Measurements from ENCODE around the gene PEX7.
"Not testable (repeated sequence)": the region's sequence is repeated elsewhere in the genome, so short reads cannot be mapped to it uniquely, and the experiment has no call there.

PEX7 gene

DNA sequence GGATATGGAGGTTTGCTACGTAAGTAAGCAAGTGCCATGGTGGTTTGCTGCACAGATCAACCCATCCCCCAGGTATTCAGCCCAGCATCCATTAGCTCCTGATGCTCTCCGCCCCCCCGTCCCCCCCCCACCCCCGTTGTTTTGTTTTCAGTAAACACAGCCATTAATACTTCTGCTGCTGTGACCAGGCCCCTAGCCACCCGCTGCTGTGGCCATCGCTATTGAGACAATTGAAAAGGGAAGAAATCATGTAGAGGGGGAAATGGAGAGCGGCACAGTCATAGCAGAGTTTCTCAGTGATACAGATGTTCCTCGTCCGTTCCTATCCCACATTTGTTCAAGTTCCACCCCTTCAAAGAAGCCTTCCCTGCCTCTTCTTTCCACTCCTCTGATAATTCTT, 124.6 kb downstream of the PEX7 start:
- H3K36me3 Mint-ChIP-seq (ENCODE audit: low read depth): no peaks in the 10 kb centered on the region
- H3K9me3 Mint-ChIP-seq: no peaks in the 10 kb centered on the region
- no peak overlapping the region for H3K4me3 Mint-ChIP-seq
- H3K27ac Mint-ChIP-seq: no peak overlapping the region
- intact Hi-C loops (cut with micrococcal nuclease): no loop called here
- H3K4me1 Mint-ChIP-seq (ENCODE audit: low read depth): no peaks in the 10 kb centered on the region
- H3K27me3 Mint-ChIP-seq: no peaks in the 10 kb centered on the region

DNA sequence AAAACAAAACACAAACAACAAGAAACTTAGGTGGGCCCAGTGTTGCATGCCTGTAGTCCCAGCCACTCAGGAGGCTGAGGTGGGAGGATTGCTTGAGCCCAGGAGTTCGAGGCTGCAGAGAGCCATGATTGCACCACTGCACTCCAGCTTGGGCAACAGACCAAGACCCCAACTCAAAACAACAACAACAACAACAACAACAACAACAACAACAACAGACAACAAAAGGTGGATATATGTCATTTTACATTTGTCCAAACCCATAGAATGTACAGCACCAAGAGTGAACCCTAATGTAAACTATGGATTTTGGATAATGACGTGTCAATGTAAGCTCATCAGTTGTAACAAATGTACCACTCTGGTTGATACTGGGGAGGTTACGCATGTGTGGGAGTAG, 127.6 kb downstream of the PEX7 start:
- intact Hi-C loops (cut with micrococcal nuclease); H3K4me3 Mint-ChIP-seq; H3K36me3 Mint-ChIP-seq (ENCODE audit: low read depth): not testable (repeated sequence)

DNA sequence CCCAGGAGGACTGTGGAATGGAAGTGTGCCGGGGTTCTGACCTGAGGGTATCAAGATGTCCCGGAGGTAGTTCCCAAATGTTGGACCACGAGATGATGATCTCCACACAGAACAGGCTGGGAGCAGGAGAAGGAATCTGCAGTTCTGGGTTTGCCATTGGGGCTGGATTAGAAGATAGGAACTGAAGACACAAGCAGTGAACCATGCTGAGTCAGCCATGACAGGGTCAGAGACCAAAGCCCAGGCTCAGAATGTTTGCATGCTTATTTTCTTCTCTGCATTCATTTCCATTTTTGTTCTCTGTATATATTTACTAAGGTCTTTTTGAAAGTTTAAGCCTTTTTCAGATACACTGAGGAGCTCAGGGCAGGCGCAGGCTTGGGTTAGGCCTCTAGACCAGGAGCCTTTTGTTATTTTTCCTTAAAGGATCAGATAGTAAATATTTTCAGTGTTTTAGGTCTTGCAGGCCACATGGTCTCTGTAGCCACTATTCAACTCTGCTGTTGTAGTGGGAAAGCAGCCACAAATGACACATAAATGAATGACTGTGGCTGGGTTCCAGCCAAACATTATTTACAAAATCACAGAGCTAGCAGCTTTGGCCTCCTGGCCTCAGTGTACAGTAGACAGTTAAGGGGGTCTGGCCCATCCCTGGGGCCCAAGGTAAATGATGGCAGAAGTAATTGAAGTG, 128.2 kb downstream of the PEX7 start:
- Mint-ChIP-seq H3K27me3 (peaks cover 9% of the 10 kb centered on the region), H3K4me1 (ENCODE audit: low read depth) (no peaks in the 10 kb centered on the region), H3K9me3 (no peaks in the 10 kb centered on the region), H3K4me3 (no peak overlapping the region), H3K36me3 (ENCODE audit: low read depth) (no peaks in the 10 kb centered on the region), H3K27ac (no peak overlapping the region)
- intact Hi-C loops (cut with micrococcal nuclease): no loop called here

More for the DNA sequence above, 127.6 kb downstream of the PEX7 start:
- not testable (repeated sequence) for H3K27me3 Mint-ChIP-seq; H3K9me3 Mint-ChIP-seq; H3K4me1 Mint-ChIP-seq (ENCODE audit: low read depth); H3K27ac Mint-ChIP-seq

DNA sequence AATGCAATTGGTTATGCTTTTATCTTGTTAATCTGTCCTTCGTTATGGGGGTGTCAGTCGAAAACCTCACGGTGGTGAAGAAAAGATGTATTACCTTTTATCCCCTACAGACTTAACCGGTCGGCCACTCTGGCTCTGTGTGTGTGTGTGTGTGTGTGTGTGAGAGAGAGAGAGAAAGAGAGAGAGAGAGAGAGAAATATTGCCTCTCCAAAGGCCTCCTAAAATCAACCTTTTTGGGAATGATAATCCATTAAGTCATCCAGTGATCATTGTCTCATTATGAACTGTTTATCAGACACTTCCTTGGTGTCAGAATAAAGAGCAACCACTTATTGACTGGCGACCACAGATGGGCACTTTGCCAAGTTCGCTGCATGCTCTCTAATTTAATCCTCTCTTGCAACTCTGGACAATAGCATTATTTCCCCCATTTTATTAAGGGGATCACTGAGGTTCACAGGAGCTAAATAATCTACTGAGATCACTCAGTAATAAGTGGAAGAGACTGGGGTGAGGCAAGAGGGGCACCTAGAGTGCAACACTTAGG, 130.4 kb downstream of the PEX7 start:
- no peaks in the 10 kb centered on the region for H3K4me1 Mint-ChIP-seq (ENCODE audit: low read depth)

DNA sequence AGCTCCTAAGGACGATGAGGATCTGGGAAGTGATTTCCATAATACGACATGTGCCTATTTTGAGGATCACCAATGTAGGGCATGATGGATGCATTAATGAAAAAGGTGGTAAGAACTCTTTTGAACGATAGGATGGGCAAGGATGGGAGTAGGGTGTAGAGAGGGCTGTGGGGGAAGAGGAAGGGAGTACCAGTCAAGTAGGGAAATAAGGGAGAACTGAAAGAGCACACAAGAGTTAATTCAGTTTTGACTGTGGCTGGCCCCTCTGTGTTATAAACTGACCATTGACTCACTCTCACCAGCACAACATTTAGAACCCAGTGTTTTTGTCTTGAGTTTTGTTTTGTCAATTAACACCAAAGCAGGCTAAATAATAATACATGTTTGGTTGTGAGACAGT, 132.7 kb downstream of the PEX7 start:
- no peaks in the 10 kb centered on the region for H3K36me3 Mint-ChIP-seq (ENCODE audit: low read depth)
- H3K9me3 Mint-ChIP-seq: no peaks in the 10 kb centered on the region
- H3K4me3 Mint-ChIP-seq: no peak overlapping the region
- no peaks in the 10 kb centered on the region for H3K4me1 Mint-ChIP-seq (ENCODE audit: low read depth)
- peaks cover 29% of the 10 kb centered on the region for H3K27me3 Mint-ChIP-seq
- intact Hi-C loops (cut with micrococcal nuclease): no loop called here
- H3K27ac Mint-ChIP-seq: no peak overlapping the region

More for the DNA sequence above, 130.4 kb downstream of the PEX7 start:
- Mint-ChIP-seq H3K27me3 (peaks cover 18% of the 10 kb centered on the region), H3K4me3 (no peak overlapping the region), H3K36me3 (ENCODE audit: low read depth) (no peaks in the 10 kb centered on the region), H3K27ac (no peak overlapping the region), H3K9me3 (no peaks in the 10 kb centered on the region)
- intact Hi-C loops (cut with micrococcal nuclease): no loop called here

DNA sequence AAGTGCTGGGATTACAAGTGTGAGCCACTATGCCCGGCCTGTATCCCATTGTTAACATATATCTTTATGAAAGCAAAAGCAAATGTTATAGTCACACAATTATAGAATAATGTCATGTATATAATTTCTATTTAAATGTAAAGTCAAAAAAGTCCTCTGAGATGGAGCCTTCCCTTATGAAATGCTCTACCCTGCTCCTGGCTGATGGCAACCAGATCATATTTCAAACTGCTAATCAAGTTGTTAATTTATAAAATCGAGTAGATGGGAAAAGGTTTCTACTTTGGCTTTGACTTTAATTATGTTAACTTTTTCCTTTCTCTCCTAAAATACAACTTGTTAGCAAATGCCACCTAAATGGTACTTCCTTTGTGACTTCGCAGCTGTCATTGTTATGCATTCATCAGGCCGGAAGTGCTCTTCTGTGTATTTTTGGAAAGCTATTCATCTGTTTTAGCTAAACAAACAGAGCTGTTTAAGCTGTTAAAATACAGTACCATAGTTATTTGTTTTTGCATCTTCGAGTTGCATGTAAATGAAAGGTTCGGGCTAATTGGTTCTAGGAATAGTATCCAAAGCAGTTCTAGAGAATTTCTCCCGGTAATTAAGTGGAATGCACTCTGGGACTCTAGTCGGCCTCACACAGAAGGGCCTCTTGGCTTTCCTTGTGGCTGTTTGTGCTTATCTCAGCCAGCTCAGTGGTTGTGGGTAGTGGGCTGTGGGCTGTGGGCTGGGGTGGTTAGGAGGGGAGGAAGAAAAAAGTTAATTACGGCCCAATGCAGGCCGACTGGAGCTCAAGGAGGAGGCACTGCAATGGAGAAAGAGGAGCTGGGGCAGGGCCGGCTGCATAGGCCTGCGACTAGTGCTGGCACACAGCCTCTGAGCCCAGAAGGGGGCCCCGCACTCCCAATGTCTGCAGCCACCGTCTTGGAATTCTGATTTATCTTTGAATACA, 134.5 kb downstream of the PEX7 start:
- Mint-ChIP-seq H3K27ac (no peak overlapping the region), H3K27me3 (peaks cover 29% of the 10 kb centered on the region), H3K4me3 (no peak overlapping the region), H3K4me1 (ENCODE audit: low read depth) (no peaks in the 10 kb centered on the region), H3K9me3 (no peaks in the 10 kb centered on the region), H3K36me3 (ENCODE audit: low read depth) (no peaks in the 10 kb centered on the region)
- intact Hi-C loops (cut with micrococcal nuclease): no loop called here

DNA sequence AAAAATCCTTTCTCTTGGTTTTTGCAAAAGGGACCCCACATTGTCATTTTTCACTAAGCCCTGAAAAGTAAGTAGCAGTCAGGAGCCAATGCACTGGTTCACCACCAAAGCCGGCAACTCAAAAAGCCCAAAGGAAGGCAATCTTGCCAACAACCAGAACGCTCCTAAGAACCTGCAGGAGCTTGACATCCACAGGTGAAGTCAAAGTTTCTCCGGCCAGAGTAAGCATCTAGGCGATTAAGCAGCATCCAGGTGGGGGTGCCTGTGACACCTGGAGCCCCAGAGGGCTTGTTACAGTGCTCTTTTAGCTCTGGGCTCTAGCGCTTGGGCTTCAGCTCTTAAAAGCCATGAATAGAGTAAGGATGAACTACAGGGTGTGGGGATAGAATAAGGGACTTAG, 135.8 kb downstream of the PEX7 start:
- Mint-ChIP-seq H3K4me3 (no peak overlapping the region), H3K27ac (no peak overlapping the region), H3K36me3 (ENCODE audit: low read depth) (no peaks in the 10 kb centered on the region), H3K9me3 (no peaks in the 10 kb centered on the region), H3K27me3 (peaks cover 30% of the 10 kb centered on the region), H3K4me1 (ENCODE audit: low read depth) (no peaks in the 10 kb centered on the region)
- intact Hi-C loops (cut with micrococcal nuclease): no loop called here

DNA sequence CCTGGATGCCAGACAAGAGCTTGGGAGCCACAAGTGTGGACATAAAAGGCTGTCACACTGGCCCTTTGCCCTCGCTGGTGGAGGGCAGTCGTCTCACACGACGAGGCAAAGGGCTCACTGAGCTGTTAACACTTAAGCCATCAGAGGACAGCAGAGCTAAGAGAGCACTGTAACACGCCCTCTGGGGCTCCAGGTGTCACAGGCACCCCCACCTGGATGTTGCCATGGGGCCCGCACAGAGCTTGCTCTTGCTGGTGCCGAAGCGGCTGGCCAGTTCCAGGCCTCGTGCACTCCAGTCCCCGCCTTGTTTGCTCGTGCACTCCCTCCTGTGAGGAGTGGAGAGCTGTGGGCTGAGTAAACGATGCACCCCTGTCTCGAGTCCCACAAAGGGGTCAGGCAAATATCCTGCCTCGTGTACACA, 137.1 kb downstream of the PEX7 start:
- H3K27me3 Mint-ChIP-seq: peaks cover 30% of the 10 kb centered on the region
- H3K4me3 Mint-ChIP-seq: no peak overlapping the region
- intact Hi-C loops (cut with micrococcal nuclease): no loop called here
- H3K9me3 Mint-ChIP-seq: no peaks in the 10 kb centered on the region
- no peak overlapping the region for H3K27ac Mint-ChIP-seq
- no peaks in the 10 kb centered on the region for H3K4me1 Mint-ChIP-seq (ENCODE audit: low read depth)
- H3K36me3 Mint-ChIP-seq (ENCODE audit: low read depth): no peaks in the 10 kb centered on the region

DNA sequence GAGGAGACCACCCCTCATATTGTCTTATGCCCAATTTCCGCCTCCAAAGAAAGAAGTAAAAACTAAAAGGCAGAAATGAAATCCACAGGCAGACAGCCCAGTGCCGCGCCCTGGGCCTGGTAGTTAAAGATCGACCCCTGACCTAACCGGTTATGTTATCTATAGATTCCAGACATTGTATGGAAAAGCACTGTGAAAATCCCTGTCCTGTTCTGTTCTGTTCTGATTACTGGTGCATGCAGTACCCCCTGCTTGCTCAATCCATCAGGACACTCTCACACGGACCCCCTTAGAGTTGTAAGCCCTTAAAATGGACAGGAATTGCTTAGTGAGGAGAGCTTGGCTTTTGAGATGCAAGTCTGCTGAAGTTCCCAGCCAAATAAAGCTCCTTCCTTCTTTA, 137.5 kb downstream of the PEX7 start:
- H3K36me3 Mint-ChIP-seq (ENCODE audit: low read depth); H3K4me1 Mint-ChIP-seq (ENCODE audit: low read depth); H3K4me3 Mint-ChIP-seq; intact Hi-C loops (cut with micrococcal nuclease); H3K27ac Mint-ChIP-seq; H3K9me3 Mint-ChIP-seq: not testable (repeated sequence)
- H3K27me3 Mint-ChIP-seq: peaks cover 26% of the 10 kb centered on the region

DNA sequence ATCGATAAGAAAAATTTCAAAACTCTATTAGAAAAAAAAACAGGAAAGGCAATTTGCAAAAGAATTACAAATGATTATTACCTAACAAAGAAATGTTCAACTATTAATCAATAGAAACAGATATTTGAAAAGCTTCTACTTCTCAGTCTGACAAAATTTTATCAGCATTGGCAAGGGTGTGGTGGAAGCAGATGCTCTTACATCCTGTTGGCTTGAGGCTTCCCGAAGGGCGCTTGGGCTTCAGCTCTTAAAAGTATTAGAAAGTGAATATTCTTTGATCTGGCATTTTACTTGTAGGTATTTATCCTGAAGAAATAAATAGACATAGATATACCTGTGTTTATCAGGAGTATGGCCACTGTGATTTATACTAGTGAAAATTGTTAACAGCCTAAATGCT, 138.4 kb downstream of the PEX7 start:
- Mint-ChIP-seq H3K27me3 (peaks cover 27% of the 10 kb centered on the region), H3K36me3 (ENCODE audit: low read depth) (no peaks in the 10 kb centered on the region), H3K9me3 (no peaks in the 10 kb centered on the region), H3K4me1 (ENCODE audit: low read depth) (no peaks in the 10 kb centered on the region), H3K27ac (no peak overlapping the region), H3K4me3 (no peak overlapping the region)
- intact Hi-C loops (cut with micrococcal nuclease): no loop called here

DNA sequence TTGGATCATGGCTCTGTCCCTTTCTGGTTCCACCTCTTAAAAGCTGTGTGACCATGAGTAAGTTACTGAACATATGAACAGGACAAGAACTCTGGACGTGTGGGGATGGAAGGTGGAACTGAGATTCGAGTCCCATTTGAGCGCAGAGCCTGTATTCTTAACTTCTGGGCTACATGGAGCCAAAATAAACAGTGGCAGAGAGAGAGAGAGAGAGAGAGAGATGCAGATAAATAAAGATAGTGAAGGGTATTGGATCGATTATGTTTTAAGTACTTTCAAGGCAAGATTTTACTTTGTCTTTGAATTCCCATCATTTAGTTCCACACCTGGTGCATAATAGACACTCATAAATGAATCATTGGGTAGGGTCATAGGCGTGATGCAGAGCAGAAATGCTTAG, 139.5 kb downstream of the PEX7 start:
- Mint-ChIP-seq H3K36me3 (ENCODE audit: low read depth) (no peaks in the 10 kb centered on the region), H3K4me3 (no peak overlapping the region), H3K27ac (no peak overlapping the region), H3K27me3 (peaks cover 29% of the 10 kb centered on the region), H3K9me3 (no peaks in the 10 kb centered on the region), H3K4me1 (ENCODE audit: low read depth) (no peaks in the 10 kb centered on the region)
- intact Hi-C loops (cut with micrococcal nuclease): no loop called here

DNA sequence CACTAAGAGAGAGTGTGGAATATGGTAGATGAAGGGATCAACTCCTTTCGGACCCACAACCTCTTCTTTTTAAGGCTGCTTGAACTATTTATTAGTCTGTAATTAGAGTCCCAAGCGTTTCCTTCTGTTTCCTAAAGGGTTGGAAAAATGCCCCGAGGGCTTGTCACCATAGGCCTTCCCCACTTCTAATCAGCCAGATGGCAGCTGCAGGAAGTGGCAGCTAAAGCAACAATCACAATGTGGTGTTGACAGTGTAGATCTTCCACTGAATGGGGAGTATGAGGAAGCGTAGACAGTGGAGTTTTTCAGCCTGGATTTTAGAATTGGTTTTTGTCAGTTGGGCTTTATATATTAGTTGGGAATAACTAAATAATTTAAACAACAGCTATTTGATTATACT, 140.3 kb downstream of the PEX7 start:
- intact Hi-C loops (cut with micrococcal nuclease): no loop called here
- Mint-ChIP-seq H3K4me1 (ENCODE audit: low read depth) (peaks cover 2% of the 10 kb centered on the region), H3K9me3 (no peaks in the 10 kb centered on the region), H3K4me3 (no peak overlapping the region), H3K36me3 (ENCODE audit: low read depth) (no peaks in the 10 kb centered on the region), H3K27ac (no peak overlapping the region), H3K27me3 (peaks cover 31% of the 10 kb centered on the region)

DNA sequence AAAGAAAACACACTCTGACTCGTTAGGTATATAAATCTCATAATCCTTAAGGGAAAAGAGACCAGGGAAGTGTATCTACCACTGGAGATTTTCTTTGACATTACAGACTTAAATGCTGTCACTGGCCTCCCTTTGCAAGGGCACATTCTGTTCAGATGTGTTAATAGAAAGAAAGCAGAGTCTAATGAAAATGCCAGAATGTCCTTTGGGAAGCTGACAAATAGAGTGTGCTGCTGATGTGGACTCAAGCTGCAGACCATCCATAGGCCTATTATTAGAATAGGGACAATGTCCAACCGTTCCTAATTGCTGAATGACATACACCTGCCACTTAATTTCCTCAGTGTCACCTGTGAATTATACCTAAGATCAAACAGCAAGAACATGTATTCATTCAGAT, 140.9 kb downstream of the PEX7 start:
- intact Hi-C loops (cut with micrococcal nuclease): no loop called here
- Mint-ChIP-seq H3K27me3 (peaks cover 29% of the 10 kb centered on the region), H3K27ac (no peak overlapping the region), H3K4me1 (ENCODE audit: low read depth) (peaks cover 6% of the 10 kb centered on the region), H3K36me3 (ENCODE audit: low read depth) (no peaks in the 10 kb centered on the region), H3K9me3 (no peaks in the 10 kb centered on the region), H3K4me3 (no peak overlapping the region)
